Esophagus squamous epithelium (tissue), 4 donors: ENCODE data around the gene NFKB1.

ENCODE experiments used
- POLR2A ChIP-seq, 4 donors: fragments of 450-650 bp; IDR thresholded peaks; one replicate each; pipeline ENCODE4 v1.6.1; 2017; ENCODE audit warnings: antibody characterized with exemption in 4 of 4, mild to moderate bottlenecking in 4 of 4, moderate library complexity in 3 of 4
- TF ChIP-seq, protein P1 (sequence below), 6 experiments: fragments of 450-650 bp in 4 of 6; fragments of 200-600 bp in 2 of 6; sonication (generic) in 2 of 6; IDR thresholded peaks; one replicate each; pipeline ENCODE4 v1.5.1; 2016 to 2019; ENCODE audit warnings: antibody characterized with exemption in 6 of 6, mild to moderate bottlenecking in 4 of 6, moderate library complexity in 4 of 6

GRCh38 chr4:102503831-102504786, 3.0 kb downstream of the NFKB1 start:
- TF ChIP-seq, protein P1, sequence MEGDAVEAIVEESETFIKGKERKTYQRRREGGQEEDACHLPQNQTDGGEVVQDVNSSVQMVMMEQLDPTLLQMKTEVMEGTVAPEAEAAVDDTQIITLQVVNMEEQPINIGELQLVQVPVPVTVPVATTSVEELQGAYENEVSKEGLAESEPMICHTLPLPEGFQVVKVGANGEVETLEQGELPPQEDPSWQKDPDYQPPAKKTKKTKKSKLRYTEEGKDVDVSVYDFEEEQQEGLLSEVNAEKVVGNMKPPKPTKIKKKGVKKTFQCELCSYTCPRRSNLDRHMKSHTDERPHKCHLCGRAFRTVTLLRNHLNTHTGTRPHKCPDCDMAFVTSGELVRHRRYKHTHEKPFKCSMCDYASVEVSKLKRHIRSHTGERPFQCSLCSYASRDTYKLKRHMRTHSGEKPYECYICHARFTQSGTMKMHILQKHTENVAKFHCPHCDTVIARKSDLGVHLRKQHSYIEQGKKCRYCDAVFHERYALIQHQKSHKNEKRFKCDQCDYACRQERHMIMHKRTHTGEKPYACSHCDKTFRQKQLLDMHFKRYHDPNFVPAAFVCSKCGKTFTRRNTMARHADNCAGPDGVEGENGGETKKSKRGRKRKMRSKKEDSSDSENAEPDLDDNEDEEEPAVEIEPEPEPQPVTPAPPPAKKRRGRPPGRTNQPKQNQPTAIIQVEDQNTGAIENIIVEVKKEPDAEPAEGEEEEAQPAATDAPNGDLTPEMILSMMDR (IDR thresholded peaks at IDR 0.05): no peak
- no peak for TF ChIP-seq POLR2A (IDR thresholded peaks at IDR 0.05)
